Endothelial cell of umbilical vein (primary cell): Measurements from ENCODE around the gene AKAP6. TPM values are rescaled to one million over a fixed set of nuclear protein-coding genes. Genes with fewer than 3 reads are reported as not detected.
A peak's percentile ranks its signal among the peaks of the same experiment; 100 is the strongest.

Source experiments
- BruUV-seq: library from RNA; stranded (reverse); fragments of 400-500 nt; replicated peaks from 2 replicates; lab custom pipeline; 2021; lab: Mats Ljungman, UMichigan
- CTCF ChIA-PET: fragments of 300-600, 350-600 bp; sonication (Branson Sonifier 250); formaldehyde crosslinking; loops from one replicate; lab custom pipeline; 2021; ENCODE audit warnings: antibody characterized with exemption, inconsistent platforms; lab: Charles Lee
- POLR2A ChIA-PET: fragments of 300-600, 350-600 bp; sonication (Branson Sonifier 250); formaldehyde crosslinking; loops from one replicate; lab custom pipeline; 2021; ENCODE audit warnings: antibody characterized with exemption, inconsistent platforms; lab: Charles Lee
- DNase-seq: peaks from one replicate; pipeline ENCODE4 v3.0.0-alpha.2; 2011; ENCODE audit warnings: low read depth, low spot score
- FAIRE-seq: peaks from 2 replicates; lab custom pipeline; 2011; peaks lifted over from hg19 to GRCh38; lab: Jason Lieb, UNC
- H2AFZ ChIP-seq: 2 replicates; pipeline ENCODE4 v1.6.0; 2012; ENCODE audit warnings: low read depth, low read length, control low read depth, inconsistent platforms
- H3K27ac ChIP-seq: 2 replicates; pipeline ENCODE4 v1.5.1; 2011; ENCODE audit warnings: low read depth, mild to moderate bottlenecking, control low read depth, low read length, moderate library complexity; ENCODE audit not compliant: insufficient read depth
- H3K27me3 ChIP-seq, 2 experiments: 2 replicates each; pipeline versions ENCODE4 v1.6.0 to v1.6.1; 2011; ENCODE audit warnings: low read length in 2 of 2, mixed read lengths in 1 of 2; ENCODE audit not compliant: control insufficient read depth in 2 of 2, insufficient read depth in 2 of 2
- H3K36me3 ChIP-seq, 2 experiments: 2 replicates in 1 of 2; 3 replicates in 1 of 2; pipeline ENCODE4 v1.5.1; 2011; ENCODE audit warnings: low read length in 2 of 2, mild to moderate bottlenecking in 1 of 2, moderate library complexity in 1 of 2; ENCODE audit not compliant: control insufficient read depth in 2 of 2, insufficient read depth in 2 of 2; ENCODE audit errors: extremely low read depth in 1 of 2
- H3K4me1 ChIP-seq: 3 replicates; pipeline ENCODE4 v1.5.1; 2011; ENCODE audit warnings: mild to moderate bottlenecking, low read length; ENCODE audit not compliant: control insufficient read depth, insufficient read depth; ENCODE audit errors: extremely low read depth
- H3K4me2 ChIP-seq: 2 replicates; pipeline ENCODE4 v1.6.1; 2011; ENCODE audit warnings: low read length, control low read depth, mixed read lengths; ENCODE audit not compliant: insufficient read depth
- H3K4me3 ChIP-seq, 3 experiments: fragments of 200-600 bp in 1 of 3; sonication (generic), shearing (Covaris generic) in 1 of 3; replicated peaks in 1 of 3; 2 replicates each; pipeline ENCODE4 v1.5.1; 2011 to 2016; ENCODE audit warnings: control low read depth in 3 of 3, low read length in 3 of 3, mild to moderate bottlenecking in 2 of 3, inconsistent platforms in 1 of 3, low read depth in 1 of 3, moderate library complexity in 1 of 3; ENCODE audit not compliant: insufficient read depth in 1 of 3
- H3K79me2 ChIP-seq: 2 replicates; pipeline ENCODE4 v1.6.0; 2012; ENCODE audit warnings: low read length, inconsistent platforms; ENCODE audit not compliant: control insufficient read depth, insufficient read depth
- H3K9ac ChIP-seq: replicated peaks from 2 replicates; pipeline ENCODE3; 2011; ENCODE audit warnings: low read length, control low read depth; ENCODE audit not compliant: insufficient read depth; ENCODE audit errors: extremely low read depth
- H3K9me1 ChIP-seq: replicated peaks from 3 replicates; pipeline ENCODE4 v1.6.0; 2011; ENCODE audit warnings: mild to moderate bottlenecking, low read length; ENCODE audit not compliant: control insufficient read depth, insufficient read depth; ENCODE audit errors: extremely low read depth
- H3K9me3 ChIP-seq: replicated peaks from 2 replicates; pipeline ENCODE4 v1.5.1; 2012; ENCODE audit warnings: low read length, inconsistent platforms; ENCODE audit not compliant: control insufficient read depth, insufficient read depth
- H4K20me1 ChIP-seq: replicated peaks from 2 replicates; pipeline ENCODE3; 2011; ENCODE audit warnings: mild to moderate bottlenecking, low read length; ENCODE audit not compliant: control insufficient read depth, insufficient read depth; ENCODE audit errors: extremely low read depth
- CTCF ChIP-seq, 2 donors: IDR thresholded peaks; 1 replicate in 1 of 2; 2 replicates in 1 of 2; pipeline ENCODE4 v1.5.1; 2011; ENCODE audit warnings: low read length in 2 of 2, mild to moderate bottlenecking in 2 of 2, moderate library complexity in 2 of 2, control low read depth in 1 of 2, inconsistent platforms in 1 of 2, low read depth in 1 of 2; ENCODE audit not compliant: insufficient read depth in 1 of 2; ENCODE audit errors: extremely low read depth in 1 of 2
- EZH2 ChIP-seq: IDR thresholded peaks from 2 replicates; pipeline ENCODE4 v1.6.1; 2012; ENCODE audit warnings: borderline replicate concordance, low read depth, mild to moderate bottlenecking, moderate library complexity, low read length, inconsistent platforms; ENCODE audit not compliant: severe bottlenecking
- FOS ChIP-seq: IDR thresholded peaks from 2 replicates; pipeline ENCODE4 v1.6.1; 2011; ENCODE audit warnings: mild to moderate bottlenecking, low read length, moderate library complexity, borderline replicate concordance; ENCODE audit not compliant: insufficient read depth
- GATA2 ChIP-seq: IDR thresholded peaks from 2 replicates; pipeline ENCODE4 v1.7.0; 2011; ENCODE audit warnings: low read depth, mild to moderate bottlenecking, moderate library complexity, mixed read lengths, low read length; ENCODE audit not compliant: insufficient read length, insufficient read depth
- JUN ChIP-seq: IDR thresholded peaks from 2 replicates; pipeline ENCODE4 v1.6.1; 2011; ENCODE audit warnings: borderline replicate concordance, low read depth; ENCODE audit not compliant: insufficient read length, insufficient read depth
- MYC ChIP-seq: IDR thresholded peaks from one replicate; pipeline ENCODE4 v1.6.1; 2011; ENCODE audit warnings: mild to moderate bottlenecking, low read depth, low read length
- POLR2A ChIP-seq: IDR thresholded peaks from 2 replicates; pipeline ENCODE4 v1.6.1; 2012; ENCODE audit warnings: low read depth, mild to moderate bottlenecking, control low read depth, low read length
- POLR2AphosphoS5 ChIP-seq: IDR thresholded peaks from 2 replicates; pipeline ENCODE4 v1.6.1; 2012; ENCODE audit warnings: low read depth, mild to moderate bottlenecking, control low read depth, low read length, moderate library complexity; ENCODE audit not compliant: insufficient read depth
- dilution Hi-C: fragments of 300-500 bp; cut with MboI; formaldehyde crosslinking; loops from one replicate; pipeline ENCODE4 v1.15.0; 2019; ENCODE audit warnings: low sequenced_read_pairs; ENCODE audit not compliant: extremely low pct_ligation_motif_present
- intact Hi-C: fragments of 100-400 bp; cut with micrococcal nuclease; formaldehyde crosslinking; loops from one replicate; pipeline ENCODE4 v1.10.0; 2022
- polyA plus RNA-seq, 4 experiments: library from polyadenylated mRNA; depleted of rRNA in 3 of 4; stranded (reverse) in 3 of 4; unstranded in 1 of 4; fragments of >200 nt; gene quantifications; 2 replicates each; pipeline versions ENCODE4 v1.2.1 to v1.2.3, GENCODE V29; 2011 to 2012; ENCODE audit warnings: missing spikeins in 1 of 4
- total RNA-seq: library from RNA; stranded (reverse); gene quantifications from 2 replicates; pipeline ENCODE4 v1.2.3, GENCODE V29; 2021
- TF ChIP-seq, protein P1 (sequence below): IDR thresholded peaks from 2 replicates; pipeline ENCODE4 v1.6.1; 2011; ENCODE audit not compliant: insufficient read depth, insufficient read length

Gene AKAP6
- total and polyA plus RNA-seq, 2 donors (not counting 3 experiments of a cell fraction or from before 2014, with no cell fraction given): 0.03 to 0.49 TPM

DNA sequence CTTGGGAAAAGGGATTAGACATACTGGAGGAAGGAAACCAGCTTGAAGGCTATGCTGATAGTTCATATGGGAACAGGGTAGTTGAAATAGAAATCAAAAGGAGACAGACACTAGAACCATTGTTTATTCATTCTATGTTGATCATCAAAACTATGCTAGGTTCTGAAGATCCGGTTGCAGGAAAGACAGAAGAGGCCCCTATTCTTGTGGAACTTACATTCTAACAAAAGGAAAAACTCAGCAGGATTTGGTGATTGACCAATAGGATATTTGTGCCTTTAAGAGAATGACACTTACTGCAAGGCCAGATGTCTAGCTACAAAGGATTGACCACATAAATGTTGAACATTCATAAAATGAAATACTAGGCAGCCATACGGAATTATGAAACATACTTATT is 179.2 kb downstream of the AKAP6 start:
- Histone ChIP-seq H3K4me2 (no peak overlapping the region), H3K9ac (no peak overlapping the region), H4K20me1 (no peaks in the 10 kb centered on the region), H3K27me3 (no peaks in the 10 kb centered on the region), H3K27ac (no peak overlapping the region), H2AFZ (no peak overlapping the region), H3K9me3 (no peaks in the 10 kb centered on the region), H3K36me3 (no peaks in the 10 kb centered on the region), H3K9me1 (no peaks in the 10 kb centered on the region), H3K4me1 (peaks cover 14% of the 10 kb centered on the region), H3K79me2 (no peaks in the 10 kb centered on the region), H3K4me3 (no peak overlapping the region)
- intact Hi-C loops (loop anchor here (2.0 to 5.0 kb wide), 2 partner anchors 39 to 91 kb away; no protein-coding TSS in a partner anchor), dilution Hi-C loops (no loop called here)
- DNase-seq (no peak), FAIRE-seq (peak; percentile 49)
- POLR2A ChIA-PET: interaction anchor here (0.5 kb wide), 1 partner anchor 16 kb away, joined by 3 read pairs; no protein-coding TSS in a partner anchor
- CTCF ChIA-PET: no interaction called here
- no TSS peak for BruUV-seq
- TF ChIP-seq GATA2: no peak
- TF ChIP-seq EZH2: no peak
- no peak for TF ChIP-seq JUN
- no peak for TF ChIP-seq FOS
- TF ChIP-seq CTCF (IDR thresholded peaks at IDR 0.05; ENCODE audit: extremely low read depth in 1 of 2, insufficient read depth in 1 of 2, low read depth in 1 of 2, low read length in 2 of 2): no peak
- TF ChIP-seq, protein P1, sequence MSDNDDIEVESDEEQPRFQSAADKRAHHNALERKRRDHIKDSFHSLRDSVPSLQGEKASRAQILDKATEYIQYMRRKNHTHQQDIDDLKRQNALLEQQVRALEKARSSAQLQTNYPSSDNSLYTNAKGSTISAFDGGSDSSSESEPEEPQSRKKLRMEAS: no peak
- TF ChIP-seq POLR2AphosphoS5: no peak
- TF ChIP-seq MYC: no peak
- TF ChIP-seq POLR2A: no peak
